ENCODE measurements around the gene DCDC2B. TPM values are rescaled to one million over a fixed set of nuclear protein-coding genes. Genes with fewer than 3 reads are reported as not detected.
"Not testable (repeated sequence)": the region's sequence is repeated elsewhere in the genome, so short reads cannot be mapped to it uniquely, and the experiment has no call there.

DCDC2B gene
- total RNA-seq, 2 experiments from 2014 or later: 0.16 TPM; not detected in 1

GRCh38 chr1:32256473-32257226 is 47.8 kb downstream of the DCDC2B start:
- Mint-ChIP-seq H3K4me1 (peaks cover 43% of the 10 kb centered on the region), H3K9me3 (ENCODE audit: low read depth) (no peaks in the 10 kb centered on the region), H3K27ac (peak overlapping the region; percentile 93), H3K27me3 (no peaks in the 10 kb centered on the region), H3K4me3 (peak overlapping the region; percentile 75), H3K36me3 (peaks cover 60% of the 10 kb centered on the region)
- CTCF ChIA-PET: interaction anchor here (1.0 to 11.3 kb wide), 5 partner anchors 8 to 41 kb away, joined by 3 to 99 read pairs (median 15); partner anchors contain the start of genes FAM167B and LCK
- DNase-seq (no peak), ATAC-seq (peak; percentile 28)

GRCh38 chr1:32257227-32257508 is 48.3 kb downstream of the DCDC2B start:
- ATAC-seq (no peak), DNase-seq (no peak)
- CTCF ChIA-PET: interaction anchor here (1.0 to 11.3 kb wide), 3 partner anchors 8 to 34 kb away, joined by 3 to 94 read pairs (median 15); partner anchors contain the start of genes FAM167B and LCK
- H3K4me3 Mint-ChIP-seq: peak overlapping the region; percentile 75
- H3K36me3 Mint-ChIP-seq: peaks cover 55% of the 10 kb centered on the region
- no peaks in the 10 kb centered on the region for H3K27me3 Mint-ChIP-seq
- H3K27ac Mint-ChIP-seq: peak overlapping the region; percentile 93
- peaks cover 44% of the 10 kb centered on the region for H3K4me1 Mint-ChIP-seq
- H3K9me3 Mint-ChIP-seq (ENCODE audit: low read depth): no peaks in the 10 kb centered on the region

DNA sequence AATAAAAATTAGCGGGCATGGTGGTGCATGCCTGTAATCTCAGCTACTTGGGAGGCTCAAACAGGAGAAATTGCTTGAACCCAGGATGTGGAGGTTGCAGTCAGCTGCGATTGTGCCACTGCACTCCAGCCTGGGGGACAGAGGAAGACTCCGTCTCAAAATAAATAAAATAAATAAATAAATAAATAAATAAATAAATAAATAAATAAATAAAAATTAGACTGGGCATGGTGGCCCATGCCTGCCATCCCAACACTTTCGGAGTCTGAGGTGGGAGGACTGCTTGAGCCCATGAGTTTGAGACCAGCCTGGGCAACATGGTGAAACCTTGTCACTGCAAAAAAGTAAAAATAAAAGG is 54.3 kb downstream of the DCDC2B start:
- H3K4me3 Mint-ChIP-seq; H3K9me3 Mint-ChIP-seq (ENCODE audit: low read depth); DNase-seq; H3K27me3 Mint-ChIP-seq; ATAC-seq: not testable (repeated sequence)
- Mint-ChIP-seq H3K27ac (peak overlapping the region; percentile 85), H3K36me3 (peaks cover 35% of the 10 kb centered on the region), H3K4me1 (peaks cover 55% of the 10 kb centered on the region)
- CTCF ChIA-PET: interaction anchor here (0.9 to 11.3 kb wide), 4 partner anchors 8 to 29 kb away, joined by 3 to 94 read pairs (median 6); partner anchors contain the start of genes FAM167B, HDAC1 and LCK

- ATAC-seq: peak; percentile 86
- DNase-seq: peak; percentile 70
- CTCF ChIA-PET: interaction anchor here (1.5 to 11.3 kb wide), 4 partner anchors 8 to 28 kb away, joined by 5 to 94 read pairs (median 10); partner anchors contain the start of genes FAM167B, HDAC1 and LCK
- peak overlapping the region; percentile 85 for H3K27ac Mint-ChIP-seq
- peaks cover 33% of the 10 kb centered on the region for H3K36me3 Mint-ChIP-seq
- no peaks in the 10 kb centered on the region for H3K27me3 Mint-ChIP-seq
- H3K4me1 Mint-ChIP-seq: peaks cover 54% of the 10 kb centered on the region
- H3K9me3 Mint-ChIP-seq (ENCODE audit: low read depth): no peaks in the 10 kb centered on the region
- peak overlapping the region; percentile 22 for H3K4me3 Mint-ChIP-seq
Measured at GRCh38 chr1:32263744-32264143, 54.9 kb downstream of the DCDC2B start.

Other genes with a start within 250 kb of the DCDC2B start
- gene KHDRBS1, start 195.2 kb upstream of the DCDC2B start, total RNA-seq: 100 to 1,000 TPM; 166 to 183 TPM
- gene TMEM39B, start 136.2 kb upstream of the DCDC2B start, total RNA-seq: 10 to 100 TPM; 27.3 to 30.0 TPM
- gene KPNA6, start 101.0 kb upstream of the DCDC2B start, total RNA-seq: 10 to 100 TPM; 59.6 to 82.8 TPM
- 100 to 1,000 TPM in 1 of 2 experiments, 10 to 100 TPM in 1; 85.8 to 104 TPM for gene TXLNA, start 29.4 kb upstream of the DCDC2B start, total RNA-seq
- 10 to 100 TPM; 33.0 to 43.3 TPM for gene CCDC28B, start 8.5 kb upstream of the DCDC2B start, total RNA-seq
- gene IQCC, start 3.4 kb upstream of the DCDC2B start, total RNA-seq: 1 to 10 TPM; 5.4 to 7.2 TPM
- gene TMEM234, start 13.3 kb downstream of the DCDC2B start, total RNA-seq: 10 to 100 TPM; 11.7 to 12.3 TPM
- 100 to 1,000 TPM; 162 to 227 TPM for gene EIF3I, start 13.3 kb downstream of the DCDC2B start, total RNA-seq
- gene FAM167B, start 38.1 kb downstream of the DCDC2B start, total RNA-seq: 1 to 10 TPM in 1 of 2 experiments, under 1 TPM in 1; 0.80 to 1.2 TPM
- 100 to 1,000 TPM; 441 to 481 TPM for gene LCK, start 42.2 kb downstream of the DCDC2B start, total RNA-seq
- gene HDAC1, start 83.0 kb downstream of the DCDC2B start, total RNA-seq: 100 to 1,000 TPM; 183 to 189 TPM
- gene MARCKSL1, start 127.1 kb downstream of the DCDC2B start, total RNA-seq: 10 to 100 TPM; 11.2 to 11.8 TPM
- 1 to 10 TPM; 4.1 to 5.4 TPM for gene FAM229A, start 153.4 kb downstream of the DCDC2B start, total RNA-seq
- under 1 TPM; 0.70 TPM for gene TSSK3, start 153.4 kb downstream of the DCDC2B start, total RNA-seq
- 10 to 100 TPM; 39.8 to 43.3 TPM for gene BSDC1, start 185.4 kb downstream of the DCDC2B start, total RNA-seq

All from activated CD8-positive, alpha-beta memory T cell treated with anti-CD3 and anti-CD28 coated beads, Interleukin-2, amount 10 ng/mL, durations not matched to agents 7 days and 5 days (primary cell).